DMS114 treated with DMSO at 0.1 percent for 48 hours (cell line): ENCODE measurements around the gene THBD.

Experiments used
- DNase-seq: peaks from one replicate; lab custom pipeline; 2025; ENCODE audit not compliant: unreplicated experiment; lab: John Stamatoyannopoulos, UW

THBD gene

DNA sequence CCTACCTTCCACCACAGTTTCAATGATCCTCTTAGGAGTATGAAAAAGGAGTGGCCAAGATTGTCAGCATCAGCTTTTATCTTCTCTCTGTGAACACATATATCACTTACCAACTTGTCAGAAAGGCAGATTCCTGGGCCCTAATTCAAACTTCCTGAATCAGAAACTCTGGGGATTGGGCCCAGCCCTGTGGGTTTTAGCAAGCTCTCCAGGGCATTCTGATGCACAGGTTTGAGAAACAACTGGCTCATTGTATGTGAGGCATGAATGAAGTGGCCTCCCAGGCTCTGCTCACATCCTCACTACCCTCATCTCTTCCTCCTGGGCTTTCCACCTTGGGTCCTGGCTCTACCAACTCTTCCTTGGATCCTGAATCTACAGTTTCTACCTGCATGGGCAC is 13.2 kb upstream of the THBD start:
- no peak for DNase-seq

- no peak for DNase-seq
Observed at GRCh38 chr20:23061734-23062561, 12.5 kb upstream of the THBD start.

GRCh38 chr20:23061262-23061661 is 11.8 kb upstream of the THBD start:
- no peak for DNase-seq

DNA sequence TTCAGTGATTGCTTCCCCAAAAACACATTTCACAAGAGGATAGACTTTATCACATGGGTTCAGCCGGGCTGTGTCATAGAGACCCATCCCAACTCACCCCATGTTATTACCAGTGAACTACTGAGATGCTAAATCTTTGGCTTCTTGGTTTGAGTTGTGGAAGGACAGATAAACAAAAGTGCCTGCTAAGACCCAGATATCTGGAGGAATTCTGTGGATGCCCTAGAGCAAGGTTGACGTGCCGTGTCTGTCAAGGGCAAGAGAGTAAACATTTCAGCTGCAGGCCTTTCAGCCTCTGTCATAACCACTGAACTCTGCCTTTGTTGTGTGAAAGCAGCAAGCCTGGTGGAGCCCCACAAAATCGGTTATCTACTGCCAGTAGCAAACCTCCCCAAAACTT is 11.2 kb upstream of the THBD start:
- DNase-seq = no peak

- DNase-seq = no peak
Observed at GRCh38 chr20:23059846-23060245, 10.4 kb upstream of the THBD start.

DNA sequence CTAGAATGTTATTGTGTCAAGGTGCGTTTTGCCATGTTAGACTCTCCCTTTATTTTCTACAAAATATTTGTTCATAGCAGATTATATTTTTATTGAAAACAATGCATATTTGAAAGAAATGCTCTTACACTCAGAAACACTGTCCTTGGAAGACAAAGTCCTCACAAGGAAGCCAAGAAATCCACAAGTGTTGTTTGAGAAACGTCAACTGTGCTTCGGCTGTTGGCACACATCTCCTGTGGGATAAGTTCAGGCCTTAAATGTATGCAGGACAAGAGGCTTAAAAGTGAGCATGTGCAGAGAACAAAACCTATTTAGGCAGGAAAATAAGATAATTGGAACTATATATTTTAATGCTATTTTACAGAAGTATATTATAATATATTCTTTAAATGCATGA is 9.5 kb upstream of the THBD start:
- DNase-seq = no peak

GRCh38 chr20:23058240-23058639 is 8.8 kb upstream of the THBD start:
- DNase-seq = no peak

GRCh38 chr20:23052904-23053303 is 3.4 kb upstream of the THBD start:
- no peak for DNase-seq

DNA sequence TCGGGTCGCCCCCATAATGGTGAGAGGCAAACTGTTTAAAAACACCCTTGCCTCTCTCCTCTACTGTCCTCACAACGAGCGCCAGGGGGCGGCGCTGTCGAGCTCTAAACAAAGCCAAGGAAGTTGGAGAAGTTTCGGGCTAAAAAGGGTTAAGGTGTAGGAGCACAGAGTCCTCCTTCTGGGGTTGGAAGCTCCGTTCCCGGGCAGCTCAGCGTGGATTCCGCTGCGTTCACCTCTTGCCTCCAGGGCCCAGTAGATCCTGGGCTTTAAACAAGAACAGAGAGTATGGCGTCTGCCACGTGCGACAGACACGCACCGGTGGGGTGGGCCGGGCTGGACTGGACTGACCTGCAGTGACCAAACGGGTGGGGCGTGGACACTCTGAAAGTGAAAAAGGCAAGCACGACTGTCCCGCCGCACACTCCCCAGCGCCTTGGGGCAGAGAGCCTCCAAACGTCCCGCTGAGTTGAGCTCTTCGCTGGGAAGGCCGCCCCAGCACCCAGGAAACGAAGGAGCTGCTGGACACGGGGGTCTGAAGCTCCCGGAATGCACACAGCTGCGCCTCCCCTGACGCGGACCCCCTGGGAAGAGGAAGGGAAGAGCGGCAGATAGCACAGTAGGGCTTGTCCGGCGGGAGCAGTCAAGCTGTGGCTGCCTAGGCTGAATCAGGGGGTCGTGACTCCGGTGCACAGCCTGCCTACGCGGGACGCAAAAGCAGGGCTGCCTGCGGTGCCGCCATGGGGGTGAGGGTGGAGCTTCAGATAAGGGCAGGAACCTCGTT is 1.6 kb upstream of the THBD start:
- DNase-seq = no peak

DNA sequence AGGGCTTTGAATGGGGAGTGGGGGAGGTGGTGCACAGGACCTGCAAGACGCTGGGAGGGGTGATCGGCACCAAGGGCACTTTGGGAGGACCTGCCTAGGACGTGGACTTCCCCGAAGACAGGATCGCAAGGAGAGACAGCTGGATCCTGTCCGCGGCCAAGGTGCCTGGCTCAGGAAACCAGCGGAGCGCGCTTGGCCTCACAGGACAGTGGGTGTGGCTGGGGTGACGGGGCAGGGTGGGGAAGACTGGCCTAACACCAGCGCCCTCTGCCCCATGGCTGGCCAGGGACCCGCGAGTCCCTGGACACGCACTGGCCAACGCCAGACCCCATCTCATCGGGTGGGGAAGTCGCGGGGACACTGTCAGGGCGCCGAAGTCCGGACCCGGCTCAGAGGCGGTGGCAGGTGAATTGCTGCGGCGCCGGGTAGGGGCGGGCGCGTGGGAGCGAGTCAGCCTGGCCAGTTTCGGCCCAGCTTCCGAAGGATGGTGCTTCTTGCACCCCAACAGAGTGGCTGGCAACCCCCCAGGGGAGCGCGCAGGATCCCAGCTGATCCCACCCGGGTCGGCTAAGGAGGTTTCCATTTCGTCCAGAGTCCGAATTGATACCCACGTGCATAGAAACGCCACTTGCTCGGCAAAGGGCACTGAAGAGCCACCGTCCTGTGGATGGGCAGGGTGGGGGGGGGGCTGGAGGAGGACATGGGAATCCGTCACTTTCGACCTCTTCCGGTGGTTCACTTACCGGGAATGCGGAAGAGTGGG is 785 bp upstream of the THBD start:
- DNase-seq = no peak

DNA sequence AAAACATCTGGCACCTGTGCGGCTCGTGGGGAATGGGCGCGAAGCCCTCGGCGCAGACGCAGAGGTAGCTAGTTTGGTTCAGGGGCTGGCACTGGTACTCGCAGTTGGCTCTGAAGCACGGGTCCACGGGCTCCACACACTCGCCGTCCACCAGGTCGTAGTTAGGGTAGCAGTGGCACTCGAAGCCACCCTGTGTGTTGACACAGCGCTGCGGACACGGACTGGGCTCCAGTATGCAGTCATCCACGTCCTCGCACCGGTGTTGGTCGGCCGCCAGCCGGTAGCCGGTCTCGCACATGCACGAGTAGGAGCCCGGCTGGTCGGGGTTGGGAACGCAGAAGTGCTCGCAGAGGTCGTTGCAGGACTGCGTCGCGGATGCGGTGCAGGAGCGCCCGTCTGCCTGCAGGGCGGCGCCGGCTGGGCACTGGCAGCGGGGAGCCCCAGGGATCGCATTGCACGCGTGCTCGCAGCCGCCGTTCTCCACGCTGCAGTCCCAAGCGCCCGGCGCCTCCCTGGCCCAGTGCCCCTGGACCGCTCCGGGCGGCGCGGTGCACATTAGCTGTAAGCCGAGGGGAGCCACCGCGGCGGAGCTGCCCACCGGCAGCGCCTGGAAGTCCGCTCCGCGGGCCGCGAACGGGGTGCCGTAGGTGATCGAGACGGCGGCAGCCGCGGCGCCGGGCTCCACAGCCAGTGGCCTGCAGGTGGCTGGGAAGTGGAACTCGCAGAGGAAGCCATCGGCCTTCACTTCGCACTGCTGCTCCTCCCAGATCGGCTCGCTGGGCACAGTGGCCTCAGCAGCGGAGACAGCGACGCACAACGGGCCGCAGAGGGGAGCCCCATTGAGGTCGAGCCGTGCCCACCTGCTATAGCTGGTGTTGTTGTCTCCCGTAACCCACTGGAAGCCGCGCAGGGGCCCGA is 930 bp downstream of the THBD start:
- no peak for DNase-seq

DNA sequence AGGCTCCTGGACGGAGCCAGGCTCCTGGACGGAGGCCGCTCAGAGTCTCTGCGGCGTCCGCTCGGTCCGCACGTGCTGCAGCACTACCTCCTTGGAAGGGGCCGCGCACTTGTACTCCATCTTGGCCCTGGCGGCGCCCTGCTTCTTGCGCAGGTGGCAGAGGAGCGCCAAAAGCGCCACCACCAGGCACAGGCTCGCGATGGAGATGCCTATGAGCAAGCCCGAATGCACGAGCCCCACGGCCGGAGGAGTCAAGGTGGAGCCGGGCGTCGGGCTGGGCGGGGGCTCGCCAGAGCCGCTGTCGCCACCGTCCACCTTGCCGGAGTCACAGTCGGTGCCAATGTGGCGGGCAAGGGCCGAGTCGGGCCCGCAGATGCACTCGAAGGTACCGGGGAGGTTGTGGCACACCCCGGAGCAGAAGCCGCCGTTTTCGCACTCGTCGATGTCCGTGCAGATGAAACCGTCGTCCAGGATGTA is 1.7 kb downstream of the THBD start:
- DNase-seq = no peak

- DNase-seq = no peak
Observed at GRCh38 chr20:23047001-23047737, 2.3 kb downstream of the THBD start.

DNA sequence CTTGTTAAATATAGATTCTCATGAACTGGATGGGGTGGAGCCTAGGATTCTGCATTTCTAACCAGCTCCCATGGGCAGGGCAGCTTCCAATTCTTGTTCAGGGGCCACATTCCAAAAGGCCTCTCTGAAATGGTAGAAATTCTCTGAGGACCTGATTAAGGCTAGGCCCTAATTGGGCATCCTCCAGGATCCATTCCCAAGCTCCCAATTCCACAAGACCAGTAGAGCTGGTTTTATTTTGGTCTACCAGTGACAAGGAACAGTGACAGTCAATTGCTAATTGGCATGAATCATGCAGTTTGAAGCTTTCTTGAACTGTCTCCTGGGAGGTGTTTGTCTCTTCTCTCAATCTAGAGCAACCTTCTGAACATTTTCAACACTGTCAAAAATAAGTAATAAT is 3.0 kb downstream of the THBD start:
- no peak for DNase-seq

DNA sequence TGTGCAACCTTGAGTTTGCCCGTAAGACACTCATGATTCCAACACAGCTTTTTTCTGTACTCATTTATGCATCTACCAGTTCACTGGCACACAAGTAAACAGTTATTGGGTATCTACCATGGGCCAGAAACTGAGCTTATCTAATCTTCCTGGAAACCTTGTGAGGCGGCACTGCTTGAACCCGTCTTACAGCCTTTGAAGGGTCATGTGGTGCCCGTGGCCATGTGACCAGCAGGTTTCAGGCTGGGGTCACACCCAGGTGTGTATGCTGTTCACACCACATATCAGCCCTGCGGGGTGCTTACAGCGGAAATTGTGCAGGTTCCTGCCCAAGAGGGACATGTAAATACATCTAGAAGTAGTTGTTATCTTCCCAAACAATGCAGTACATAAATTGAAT is 6.1 kb downstream of the THBD start:
- no peak for DNase-seq

DNA sequence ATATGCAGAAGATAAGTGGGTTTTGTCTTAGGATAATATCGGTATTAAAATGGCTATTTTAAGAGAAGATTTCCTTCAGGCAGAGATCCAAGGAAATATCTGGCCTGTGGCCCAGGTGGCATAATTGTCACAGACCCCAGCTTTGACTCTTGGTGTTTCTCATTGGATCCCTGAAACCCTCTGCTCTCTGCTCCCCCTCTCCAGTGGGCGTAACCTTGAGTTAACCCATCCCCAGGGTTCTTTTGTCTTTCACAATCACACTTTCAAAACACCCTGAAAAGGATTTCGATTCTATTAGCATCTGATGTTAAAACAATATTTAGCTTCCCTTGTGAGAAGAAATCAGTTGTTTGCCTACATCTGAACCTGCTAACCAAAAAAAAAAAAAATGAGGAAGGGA is 7.2 kb downstream of the THBD start:
- no peak for DNase-seq

- DNase-seq = no peak
Observed at GRCh38 chr20:23039885-23040508, 9.5 kb downstream of the THBD start.

DNA sequence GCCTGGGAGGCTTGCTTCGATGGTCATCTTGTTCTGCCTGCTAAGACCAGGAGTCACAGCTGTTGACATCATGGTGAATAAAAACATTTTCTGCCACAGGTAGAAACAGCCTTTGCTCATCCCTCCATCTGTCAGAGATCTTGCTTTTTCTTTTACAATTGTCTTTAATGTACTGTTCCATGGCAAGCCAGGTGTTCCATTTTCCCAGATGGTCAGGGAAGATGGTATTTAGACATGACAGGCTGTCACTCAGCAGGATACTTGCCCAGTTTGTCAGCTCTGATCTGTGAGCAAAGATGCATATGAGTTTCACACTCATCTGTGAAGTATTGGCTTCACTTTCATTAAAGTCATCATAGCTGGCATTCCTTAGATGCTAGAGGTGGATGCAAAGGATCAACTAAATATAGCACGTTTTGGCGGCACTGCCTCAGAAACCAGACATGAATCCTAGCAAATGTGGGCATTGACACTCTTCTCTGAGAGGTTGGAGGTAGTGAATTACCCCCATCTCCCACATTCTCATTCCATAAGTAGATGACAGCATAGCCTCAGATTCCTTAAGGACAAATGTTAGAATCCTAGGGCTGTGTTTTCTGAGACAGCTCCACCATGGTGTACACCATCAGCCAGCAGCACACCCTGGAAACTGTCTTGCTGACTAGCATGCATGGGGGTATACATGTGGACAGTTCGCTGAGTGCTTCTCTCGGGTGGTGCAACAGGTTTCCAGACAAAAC is 10.2 kb downstream of the THBD start:
- no peak for DNase-seq

DNA sequence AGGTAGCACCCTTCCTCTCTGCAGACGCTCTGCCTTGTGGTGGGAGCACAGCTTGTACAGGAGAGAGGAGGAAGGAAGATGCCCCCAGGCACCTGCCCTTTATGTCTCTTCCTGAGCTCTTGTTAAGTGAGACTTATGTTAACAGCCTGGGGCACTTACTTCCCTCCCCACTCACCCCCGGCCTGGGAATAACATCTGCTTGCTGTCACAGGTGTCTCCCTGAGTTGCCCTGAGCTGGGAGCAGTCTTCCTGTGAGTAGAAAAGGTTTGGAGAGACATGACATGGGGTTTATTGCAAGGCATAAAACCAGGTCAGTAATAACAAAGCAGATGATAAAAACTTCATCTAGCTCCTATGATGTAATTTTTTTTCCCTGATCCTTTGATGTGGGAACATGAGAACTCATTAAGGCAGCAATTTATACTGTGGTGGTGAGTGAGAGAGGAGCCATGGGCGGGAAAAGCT is 12.4 kb downstream of the THBD start:
- DNase-seq = no peak
